ENCODE results near the gene HOXB8.

Gene HOXB8

DNA sequence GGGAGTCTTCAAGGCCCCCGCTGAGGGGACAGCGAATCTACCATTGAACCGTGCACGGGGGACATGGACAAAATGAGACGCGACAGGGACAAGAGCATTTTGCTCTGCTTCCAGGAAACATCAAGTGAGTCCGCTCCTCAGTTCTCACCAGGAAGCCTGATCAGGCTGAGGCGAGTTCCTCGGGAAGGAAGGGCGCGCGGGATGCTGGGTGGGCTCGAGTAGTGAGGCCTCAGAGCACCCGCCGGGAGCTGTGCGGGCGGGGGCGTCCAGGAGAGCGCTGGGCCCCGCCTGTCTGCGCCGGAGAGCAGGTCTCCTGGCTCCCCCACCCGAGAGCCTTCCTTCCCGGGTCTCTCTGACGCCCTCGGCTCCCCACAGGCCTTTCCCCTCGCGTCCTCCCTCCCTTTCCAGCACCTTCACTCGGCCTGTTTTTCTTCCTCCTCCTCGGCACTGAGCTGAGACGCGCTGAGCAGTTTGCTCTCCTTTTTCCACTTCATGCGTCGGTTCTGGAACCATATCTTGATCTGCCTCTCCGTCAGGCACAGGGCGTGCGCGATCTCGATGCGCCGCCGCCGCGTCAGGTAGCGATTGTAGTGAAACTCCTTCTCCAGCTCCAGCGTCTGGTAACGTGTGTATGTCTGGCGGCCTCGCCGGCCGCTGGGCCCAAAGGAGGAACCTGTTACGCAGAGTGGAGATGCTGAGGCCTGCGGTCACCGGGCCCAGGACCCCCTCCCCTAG is 18.9 kb downstream of the HOXB8 start:
- DNase-seq = no peak

DNA sequence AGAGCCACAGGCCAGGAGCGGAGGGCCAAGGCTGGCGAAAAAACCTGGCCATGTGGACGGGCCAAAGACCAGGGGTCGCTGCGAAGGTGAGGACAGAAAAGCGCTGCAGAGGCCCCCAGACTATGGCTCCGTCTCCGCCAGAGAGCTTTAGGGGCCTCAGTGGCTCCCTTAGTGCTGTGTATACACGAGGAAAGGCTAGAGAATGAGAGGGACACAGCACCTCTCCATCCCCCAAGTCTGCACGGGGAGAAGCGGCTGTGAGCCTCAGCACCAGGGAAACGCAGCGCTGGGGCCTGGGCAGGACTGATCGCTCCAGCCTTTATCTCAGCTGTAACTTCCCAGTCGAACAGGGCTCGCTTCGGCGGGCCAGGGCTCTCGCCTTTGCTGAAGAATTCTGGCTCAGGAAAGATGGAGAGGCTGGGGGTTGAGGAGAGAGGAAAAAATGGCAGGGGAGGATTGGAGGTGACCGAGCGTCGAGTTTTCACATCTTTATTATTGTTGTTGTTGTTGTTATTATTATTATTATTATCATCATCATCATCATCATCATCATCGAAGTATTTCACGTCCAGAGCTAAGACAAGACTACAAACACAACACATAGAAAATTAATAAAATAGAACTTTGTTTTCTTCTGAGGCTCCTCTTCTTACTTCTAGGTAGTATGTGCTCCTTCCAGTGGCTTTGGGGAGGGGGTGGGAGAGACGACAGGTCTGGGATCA is 19.7 kb downstream of the HOXB8 start:
- DNase-seq = no peak

DNA sequence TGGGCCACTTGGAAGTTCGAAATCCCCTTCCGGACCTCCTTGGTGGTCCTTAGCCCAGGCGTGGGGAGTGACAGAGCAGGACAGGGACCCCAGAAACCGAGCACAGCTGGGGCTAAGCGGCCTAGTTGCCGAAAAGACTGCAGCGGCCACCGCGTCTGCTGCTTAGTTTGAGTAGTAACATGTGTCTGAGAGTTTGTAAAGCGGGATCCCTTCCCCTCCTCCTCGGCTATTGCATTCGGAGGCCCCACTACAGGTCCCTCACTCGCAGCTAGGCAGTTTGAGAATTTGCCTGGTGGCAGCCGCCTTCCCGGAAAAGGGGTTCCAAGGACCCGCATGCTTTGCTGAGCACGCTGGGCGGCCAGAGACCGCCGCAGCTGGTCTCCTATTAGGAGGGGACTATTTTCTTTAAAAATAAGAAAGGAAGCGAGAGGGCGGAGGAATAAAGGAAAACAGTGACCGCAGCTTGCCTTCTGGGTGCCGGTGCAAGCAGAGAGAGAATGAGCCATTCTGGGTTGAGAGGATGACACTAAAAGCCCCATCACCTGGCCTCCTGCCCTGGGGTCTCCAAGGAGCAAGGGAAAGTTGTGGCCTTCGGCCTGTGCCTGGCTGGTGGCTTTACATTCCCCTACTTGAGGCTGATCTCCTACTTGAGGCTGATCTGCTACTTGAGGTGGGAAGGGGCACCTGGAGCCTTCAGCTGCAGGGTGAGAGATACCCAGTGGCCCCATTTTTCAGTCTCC is 20.4 kb downstream of the HOXB8 start:
- no peak for DNase-seq

DNA sequence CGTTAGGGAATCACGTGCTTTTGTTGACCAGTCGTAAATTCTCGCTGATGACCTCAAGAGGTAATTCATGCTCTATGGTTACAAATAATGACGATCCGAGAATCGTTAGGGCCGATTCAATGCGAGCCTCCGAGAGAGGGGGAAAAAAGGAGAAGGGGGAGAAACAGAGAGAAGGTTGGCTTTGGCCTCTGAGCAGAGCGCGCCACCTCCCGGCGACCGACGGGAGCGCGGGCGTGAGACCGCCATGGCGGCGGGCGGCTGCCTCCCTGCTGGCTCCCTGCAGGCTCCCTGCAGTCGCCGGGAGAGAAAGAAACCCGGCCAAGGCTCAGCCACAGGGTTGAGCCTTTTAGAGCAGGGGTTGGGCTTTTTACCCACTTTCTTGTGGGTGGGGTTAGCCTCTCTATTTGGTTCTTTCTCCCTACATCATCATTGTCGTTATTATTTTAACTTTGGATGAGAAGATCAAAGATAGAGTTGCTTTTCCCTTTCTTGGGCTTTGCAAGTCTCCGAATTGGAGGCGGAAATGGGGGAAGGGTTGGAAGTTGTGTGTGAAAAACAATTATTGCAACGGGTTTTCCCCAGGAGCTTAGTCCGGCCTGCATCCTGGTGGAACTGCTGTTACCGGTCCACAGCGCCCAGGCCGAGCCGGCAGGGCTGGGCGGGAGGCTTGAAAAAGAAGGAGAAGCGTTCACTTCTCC is 21.1 kb downstream of the HOXB8 start:
- peak; percentile 27 for DNase-seq

DNA sequence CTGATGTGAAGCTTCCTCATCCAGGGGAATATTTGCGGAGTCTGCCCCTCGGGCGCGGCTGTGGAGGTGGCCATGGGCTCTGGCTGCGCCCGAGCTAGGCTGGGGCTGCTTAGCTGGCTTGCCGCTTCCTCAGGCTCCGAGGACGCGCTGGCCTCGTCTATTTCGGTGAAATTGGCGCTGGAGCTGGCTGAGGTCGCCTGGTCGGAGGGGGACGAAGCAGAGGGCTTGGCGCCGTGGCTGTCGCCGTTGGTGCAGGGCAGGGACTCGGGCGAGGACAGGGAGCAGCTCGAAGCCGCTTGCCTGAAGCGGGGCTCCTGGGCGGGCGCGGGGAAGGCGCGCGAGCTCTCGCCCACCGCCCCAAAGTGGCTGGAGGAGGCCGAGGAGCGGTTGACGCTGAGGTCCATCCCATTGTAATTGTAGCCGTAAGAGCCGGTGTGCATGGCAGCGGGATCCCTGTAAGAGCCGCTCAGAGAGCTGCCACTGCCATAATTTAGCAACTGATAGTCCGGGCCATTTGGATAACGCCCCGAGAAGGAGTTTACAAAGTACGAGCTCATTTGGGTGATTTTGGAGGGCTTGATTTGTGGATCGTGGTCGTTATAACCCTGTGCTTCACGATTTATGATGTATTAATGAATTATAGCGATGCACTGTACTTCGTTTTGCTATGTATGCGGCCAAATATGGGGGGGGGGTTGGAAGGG is 21.8 kb downstream of the HOXB8 start, which contains the start of gene HOXB5:
TSS of gene HOXB5 (minus strand) at position 654 of the 704 bp plus-strand sequence. CDS start at position 557, 97 bp downstream.
- no peak for DNase-seq

DNA sequence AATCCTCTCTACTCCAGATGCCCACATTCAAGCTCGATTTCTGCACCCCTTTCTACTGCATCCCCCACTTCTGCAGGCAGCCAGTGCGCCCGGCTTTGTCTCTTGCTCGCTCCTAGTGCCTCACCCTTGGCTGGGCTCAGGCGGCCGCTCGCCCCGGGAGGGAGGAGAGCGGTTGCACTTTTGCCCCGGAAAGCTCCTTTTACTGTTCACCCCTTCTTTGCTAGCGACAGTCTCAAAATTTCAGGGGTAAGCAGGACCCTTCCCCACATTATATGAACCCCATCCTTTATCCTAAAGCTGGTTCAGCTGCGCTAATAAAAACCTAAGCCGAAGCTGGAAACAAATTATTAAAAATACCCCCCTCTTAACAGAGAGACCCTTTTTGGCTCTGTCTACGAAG is 22.5 kb downstream of the HOXB8 start:
- no peak for DNase-seq

DNA sequence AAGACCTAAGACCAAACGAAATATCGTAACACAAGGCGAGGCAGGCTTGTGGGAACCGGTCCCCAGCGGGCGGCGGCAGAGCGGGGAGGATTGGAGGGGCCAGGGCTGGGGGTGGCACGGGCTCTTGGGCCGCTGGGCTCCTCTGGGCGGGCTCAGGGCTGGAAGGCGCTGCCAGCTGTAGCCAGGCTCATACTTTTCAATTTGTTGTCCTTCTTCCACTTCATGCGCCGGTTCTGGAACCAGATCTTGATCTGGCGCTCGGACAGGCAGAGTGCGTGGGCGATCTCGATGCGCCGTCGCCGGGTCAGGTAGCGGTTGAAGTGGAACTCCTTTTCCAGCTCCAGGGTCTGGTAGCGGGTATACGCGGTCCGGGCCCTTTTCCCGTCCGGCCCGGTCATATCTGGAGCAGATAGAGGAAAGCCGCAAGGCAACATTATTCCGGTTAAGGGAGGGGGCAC is 23.0 kb downstream of the HOXB8 start:
- DNase-seq = no peak

DNA sequence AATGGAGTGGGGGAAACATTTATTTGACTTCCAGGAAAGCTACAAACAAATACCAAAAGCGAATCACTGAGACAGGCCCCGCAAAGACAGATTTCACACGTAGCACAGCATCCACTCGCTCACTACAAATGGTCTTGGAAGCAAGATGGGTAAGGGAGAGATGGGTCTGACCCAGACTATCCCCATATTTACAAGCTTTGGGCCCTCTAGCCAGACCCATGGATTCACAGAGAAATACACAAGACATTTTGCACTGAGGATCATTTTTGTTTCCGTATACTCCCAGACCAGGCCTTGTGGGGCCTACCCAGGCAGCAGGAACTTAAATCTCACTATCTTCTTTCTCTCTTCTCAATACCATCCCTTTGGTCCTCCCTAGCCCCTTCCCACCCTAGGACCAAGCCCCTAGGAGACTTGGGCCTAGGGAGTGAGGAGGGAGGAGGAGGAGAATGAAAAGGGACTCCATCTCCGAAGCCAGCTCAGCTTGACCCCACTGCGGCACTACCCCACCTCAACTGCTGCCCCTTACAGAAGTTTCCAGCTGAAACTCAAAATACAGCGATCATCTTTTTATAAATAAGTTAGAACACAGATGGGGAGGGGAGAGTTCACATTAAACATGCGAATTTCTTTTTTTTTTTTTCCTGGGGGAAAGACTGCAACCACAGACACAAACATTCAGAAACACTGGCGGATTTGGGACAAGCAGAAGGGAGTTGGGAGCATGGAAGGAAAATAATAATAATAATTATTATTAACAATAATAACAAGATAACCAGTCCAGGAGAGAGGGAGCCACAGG is 23.6 kb downstream of the HOXB8 start:
- DNase-seq = no peak

DNA sequence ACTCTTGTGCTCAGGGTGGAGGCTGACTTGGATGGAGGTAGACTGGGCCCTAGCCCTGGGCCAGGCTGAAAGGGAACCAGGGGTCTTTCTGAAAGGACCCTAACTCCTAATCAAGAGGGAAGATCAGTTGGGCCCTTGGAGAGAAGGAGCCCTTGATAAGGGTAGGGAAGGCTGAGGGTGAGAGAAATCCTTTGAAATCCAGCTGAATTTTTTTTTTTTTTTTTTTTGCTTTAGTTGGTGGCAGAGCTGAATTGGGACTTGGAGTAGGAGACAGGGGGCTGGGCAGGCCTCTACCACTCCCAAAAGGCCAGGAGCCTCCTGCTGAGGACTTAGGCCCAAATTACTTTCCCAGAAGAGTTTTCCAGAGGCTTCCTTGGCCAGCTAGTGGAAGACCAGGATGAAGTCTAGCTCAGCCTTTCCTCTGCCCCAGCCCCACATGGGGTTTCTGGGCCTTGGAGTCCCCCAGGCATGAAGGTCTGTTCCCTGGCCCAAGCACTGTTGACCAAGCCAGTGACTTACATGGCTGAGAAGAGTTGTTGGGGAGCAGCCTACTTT is 24.4 kb downstream of the HOXB8 start:
- DNase-seq = no peak

DNA sequence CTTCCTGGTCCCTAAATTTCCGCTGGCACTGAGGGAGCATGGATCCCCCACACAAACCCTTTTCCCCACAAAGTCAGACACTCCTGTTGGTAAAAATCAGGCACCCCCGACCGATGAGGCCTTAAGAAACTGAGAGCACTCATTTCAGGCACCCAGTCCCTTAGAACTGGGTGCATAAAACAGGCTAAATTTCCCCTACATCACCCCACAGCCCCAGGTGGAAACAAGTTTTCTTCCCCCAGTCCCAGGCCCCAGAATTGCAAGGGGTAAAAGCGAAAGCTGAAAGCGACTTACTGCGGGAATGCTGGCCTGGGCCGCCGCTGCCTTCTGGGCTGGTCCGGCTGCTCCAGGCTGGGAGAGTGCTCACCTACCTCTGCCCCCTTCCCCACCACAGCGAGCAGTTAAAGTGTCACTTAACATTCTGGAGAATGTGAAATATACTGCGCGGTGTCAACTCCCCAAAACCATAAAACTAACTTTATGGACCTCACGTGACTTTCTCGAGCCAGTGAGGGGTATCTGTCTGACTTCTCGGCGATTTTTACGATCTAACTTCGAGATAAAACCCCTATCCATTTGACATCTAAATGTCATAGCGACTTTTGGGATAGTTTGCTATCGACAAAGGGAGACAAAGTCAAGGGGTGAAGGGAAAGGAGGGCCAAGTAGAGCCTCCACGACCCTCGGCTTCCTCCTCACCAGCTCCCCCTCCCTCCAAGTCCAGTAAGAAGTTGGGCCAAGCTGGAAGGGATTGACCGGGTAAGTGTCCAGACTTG is 25.1 kb downstream of the HOXB8 start, which contains the start of gene HOXB3:
TSS of gene HOXB3 (minus strand) at position 411 of the 776 bp plus-strand sequence. CDS start 37,767 bp downstream, outside the sequence.
- DNase-seq = no peak

DNA sequence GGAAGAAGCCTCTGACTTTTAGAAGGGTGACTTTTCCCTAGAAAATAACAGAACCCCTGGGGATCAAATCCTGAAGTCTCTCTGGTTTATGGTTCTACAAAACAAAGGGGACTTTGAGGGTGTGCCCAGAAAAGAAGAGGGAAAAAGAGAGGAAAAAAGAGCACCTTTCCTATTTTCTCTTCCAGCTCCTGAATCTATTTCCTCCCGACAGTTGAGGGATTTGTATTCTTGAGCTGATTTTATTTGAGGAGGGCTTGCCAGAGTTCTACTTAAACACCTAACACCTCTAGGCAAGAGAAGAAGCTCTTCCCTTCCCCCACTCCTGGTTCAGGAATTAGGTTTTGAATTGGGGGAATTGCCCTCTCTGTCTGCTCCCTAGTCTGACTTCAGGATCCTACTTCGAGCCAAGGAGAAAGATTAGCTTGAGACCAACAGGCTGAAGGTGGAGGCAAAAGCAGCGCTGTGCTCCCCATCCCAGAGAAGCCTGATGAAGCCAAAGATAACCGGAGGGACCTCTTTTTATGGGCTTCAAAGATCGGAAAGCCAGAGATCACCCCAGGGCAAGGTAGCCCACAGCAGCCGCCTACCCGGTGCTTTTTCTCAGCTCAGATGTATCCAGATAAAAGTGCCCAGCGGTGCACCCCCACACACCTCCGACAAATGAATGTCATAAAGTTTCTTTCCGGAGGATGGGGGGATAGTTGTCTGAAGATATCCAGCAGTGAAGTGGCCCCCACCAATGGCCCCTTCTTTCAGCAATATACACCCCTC is 25.8 kb downstream of the HOXB8 start:
- no peak for DNase-seq

DNA sequence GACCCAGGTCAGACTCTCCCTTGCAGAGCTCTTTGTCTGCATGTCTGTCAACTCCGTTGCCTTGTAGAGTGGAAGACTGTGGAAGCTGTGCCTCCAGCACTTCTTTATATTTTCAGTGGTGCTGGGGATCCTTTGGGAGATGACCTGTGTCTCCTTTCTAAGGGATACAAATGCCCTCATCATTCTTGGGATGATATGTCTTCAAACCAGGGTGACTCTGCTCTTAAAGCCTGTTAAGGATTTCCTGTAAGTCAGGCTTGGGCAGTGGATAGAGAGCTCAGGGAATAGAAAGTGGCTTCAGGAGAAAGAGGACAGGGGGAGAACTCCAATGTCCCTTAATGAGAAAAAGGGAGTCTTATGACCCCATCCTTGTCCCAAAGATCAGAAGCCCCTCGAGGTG is 26.6 kb downstream of the HOXB8 start:
- DNase-seq = no peak

DNA sequence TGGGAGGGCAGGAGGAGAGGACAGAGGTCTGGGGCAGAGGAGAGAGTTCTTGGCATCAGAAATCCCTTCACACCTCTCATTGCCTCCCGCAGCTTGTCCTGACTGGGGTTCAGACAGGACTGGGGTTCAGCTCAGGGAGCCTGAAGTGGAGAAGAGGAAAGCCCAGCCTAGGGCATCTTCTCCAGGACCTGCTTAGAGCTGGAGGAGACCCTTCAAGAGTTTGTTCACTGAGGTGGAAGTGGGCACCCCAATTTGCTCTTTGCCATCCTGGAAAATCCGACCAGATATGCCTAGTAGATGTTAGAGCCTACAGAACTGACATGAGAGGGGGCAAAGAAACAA is 27.0 kb downstream of the HOXB8 start:
- DNase-seq = no peak

DNA sequence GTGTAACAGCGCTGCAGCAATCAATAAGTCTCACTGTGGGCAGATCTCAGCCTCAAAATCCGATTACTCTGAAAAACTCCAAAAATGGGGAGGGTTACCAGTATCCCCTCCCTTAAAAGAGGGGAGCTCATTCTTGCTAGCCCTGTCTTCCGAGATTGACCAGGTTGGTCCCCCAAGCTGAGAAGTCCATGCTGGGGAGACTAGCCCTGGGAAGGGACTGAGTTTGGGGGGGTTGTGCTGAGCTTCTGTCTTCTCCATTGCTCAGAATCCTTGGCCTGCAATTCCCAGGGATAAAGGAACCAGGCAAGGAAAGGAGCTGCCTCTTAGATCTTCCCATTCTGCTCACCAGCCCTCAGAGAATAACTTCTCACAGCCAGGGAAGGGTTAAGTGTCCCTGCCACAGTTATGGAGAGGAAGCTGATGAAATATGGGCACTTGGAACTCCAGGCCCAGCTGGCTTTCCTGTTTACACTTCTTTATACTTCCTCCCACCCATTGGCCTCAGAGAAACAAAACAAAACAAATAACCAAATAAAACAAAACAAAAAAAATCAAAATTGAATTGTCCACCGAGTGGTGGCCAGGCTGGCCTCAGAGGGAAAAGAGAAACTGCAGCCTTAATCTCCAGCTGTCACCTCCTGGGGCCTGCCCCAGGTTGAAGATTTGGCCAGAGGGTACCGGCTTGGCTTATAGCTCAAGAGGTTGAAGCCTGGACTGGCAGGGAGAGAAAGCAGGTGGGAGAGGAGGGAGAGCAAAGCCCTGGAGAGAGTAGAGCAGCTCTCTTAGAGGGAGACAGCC is 27.6 kb downstream of the HOXB8 start:
- DNase-seq = no peak

DNA sequence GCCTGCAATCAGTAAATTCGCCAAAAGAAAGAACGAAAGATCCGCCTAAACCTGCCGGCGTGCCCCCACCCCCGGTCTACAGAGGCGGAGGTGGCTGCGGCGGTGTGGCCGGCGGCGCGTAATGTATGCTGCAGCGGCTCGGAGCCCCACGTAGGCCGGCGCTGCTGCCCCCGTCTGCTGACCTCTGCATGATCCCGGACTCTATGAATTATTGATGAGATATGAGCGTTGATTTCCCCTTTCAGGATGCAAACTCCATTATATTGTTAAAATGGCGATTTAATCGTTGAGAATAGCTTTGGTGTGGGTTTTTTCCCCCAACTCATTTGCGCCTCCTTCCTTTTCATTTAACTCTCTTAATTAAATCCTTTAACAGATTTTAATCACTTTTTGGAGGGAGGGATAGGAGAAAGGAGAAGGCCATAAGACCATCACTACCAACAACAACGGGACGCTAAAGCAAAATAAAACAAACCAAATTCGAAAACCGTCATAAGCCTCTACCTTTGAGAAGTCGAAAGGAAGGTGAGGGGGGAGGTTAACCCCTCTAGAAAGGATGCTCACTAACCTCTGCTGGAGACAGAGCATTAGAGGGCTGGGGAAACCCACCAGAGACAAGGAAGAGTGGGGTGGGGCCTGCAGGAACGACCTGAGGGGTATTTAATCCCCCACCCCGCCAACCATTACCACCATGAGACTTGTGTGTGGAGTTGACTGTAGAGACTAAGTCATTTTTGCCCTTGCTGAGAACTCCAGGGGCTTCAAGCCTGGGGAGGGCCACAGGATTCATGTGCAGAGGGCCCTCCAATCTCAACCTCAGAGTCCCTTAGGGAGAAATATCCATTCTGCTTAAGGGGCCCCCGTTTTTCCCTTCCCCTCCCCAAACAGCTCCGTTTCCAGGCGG is 28.5 kb downstream of the HOXB8 start:
- no peak for DNase-seq

DNA sequence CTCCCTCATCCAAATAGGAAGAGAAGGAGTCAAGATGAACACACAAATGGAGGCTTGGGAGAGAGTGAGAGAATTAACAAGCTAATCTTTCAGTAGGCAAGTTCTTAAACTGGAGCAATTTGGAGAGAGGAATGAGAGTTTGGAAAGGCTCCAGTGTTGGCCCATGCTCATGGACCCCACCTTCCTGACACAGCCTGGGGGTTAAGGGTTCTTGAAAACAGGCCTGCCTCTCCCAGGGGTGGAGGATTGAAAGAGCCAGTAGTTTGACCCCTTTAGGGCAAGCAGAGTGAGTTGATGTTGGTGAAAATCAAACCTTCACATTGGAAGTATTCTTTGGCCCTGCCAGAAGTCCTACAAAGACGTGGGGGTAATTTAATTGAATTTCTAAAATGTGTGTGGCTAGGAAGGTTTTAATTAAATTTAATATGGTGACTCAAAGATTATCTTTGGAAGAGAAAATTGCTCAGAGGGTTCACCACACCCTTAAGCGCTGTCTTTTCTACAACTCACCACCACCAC is 30.8 kb downstream of the HOXB8 start:
- DNase-seq = no peak

DNA sequence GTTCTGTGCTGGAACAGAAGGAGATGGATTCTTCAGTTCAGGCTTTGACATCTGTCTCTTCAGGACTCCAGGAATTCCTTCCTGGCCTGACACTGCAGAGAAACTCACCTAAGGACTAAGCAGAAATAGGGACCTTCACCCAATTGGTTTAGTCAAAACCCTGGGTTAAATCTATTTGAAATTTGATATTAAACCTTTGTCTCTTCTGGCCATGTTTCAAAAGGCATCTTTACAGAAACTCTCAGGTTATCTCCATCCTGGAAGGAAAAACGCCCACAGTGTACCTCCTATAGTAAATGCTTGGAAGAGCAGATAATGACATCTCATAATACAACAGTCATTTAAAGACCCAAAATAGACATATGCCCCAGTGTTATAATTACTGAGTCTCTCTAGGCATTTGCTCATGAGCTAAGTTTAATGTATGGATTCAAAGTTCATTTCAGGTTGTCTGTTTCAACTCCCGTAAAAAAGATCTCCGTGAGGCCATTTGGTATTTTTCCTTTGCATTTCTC is 31.3 kb downstream of the HOXB8 start:
- DNase-seq = no peak
